K562 treated with DMSO at 1 percent for 4 hours (cell line): ENCODE data around the gene CENPI. TPM values are rescaled to one million over a fixed set of nuclear protein-coding genes. Genes with fewer than 3 reads are reported as not detected.

Experiments used
- total RNA-seq: library from RNA; unstranded; fragments of 300-600 nt; gene quantifications from 2 replicates; pipeline ENCODE4 v1.2.3, GENCODE V29; 2022; ENCODE audit not compliant: insufficient read depth

Gene CENPI
- total RNA-seq = 4.2 and 5.7 TPM in 2 replicates

DNA sequence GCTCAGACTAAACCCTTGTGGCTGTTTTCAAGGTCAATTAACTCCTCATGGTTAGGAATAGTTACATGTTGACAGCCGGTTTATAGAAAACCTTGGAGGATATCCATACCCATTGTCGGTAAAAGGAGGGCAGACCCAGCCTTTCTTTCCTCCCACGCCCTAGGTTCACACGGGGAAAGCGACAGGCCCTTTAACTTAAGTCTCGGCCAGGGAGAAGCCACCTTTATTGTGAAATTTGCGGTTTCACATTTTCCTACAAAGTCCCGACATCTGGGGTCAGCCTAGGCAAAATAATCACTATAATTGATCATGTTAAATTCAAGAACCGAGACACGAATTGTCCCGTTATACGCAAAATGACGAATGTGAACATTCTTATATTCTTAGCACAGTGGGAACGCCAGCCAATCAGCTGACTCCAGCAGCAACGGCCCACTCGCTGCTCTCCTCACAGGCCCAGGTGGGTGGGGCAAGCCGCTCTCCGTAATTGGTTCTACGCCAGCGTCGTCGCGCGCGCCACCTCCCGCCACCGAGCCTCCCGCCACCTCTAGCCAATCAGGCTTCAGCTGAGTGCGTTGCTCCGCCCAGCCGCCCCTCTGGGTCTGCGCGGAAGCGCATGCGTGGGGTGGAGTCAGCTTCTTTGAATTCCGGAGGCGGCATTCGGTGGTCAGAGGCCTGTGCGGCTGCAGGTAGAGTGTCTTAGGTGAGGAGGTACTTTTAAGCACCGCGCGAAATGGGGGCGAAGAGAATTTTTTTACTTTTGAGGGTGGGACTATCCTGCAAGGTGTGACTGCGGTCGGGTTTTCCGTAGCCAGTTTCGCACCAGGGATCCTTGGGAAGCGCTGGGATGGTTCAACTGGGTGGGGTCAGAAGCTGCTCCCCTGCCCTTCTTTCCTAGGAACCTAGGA lies at the start of gene CENPI:
TSS of gene CENPI (plus strand) at position 659 of the 908 bp plus-strand sequence. CDS start 2,867 bp downstream, outside the sequence.

GRCh38 chrX:101051549-101052302 lies 46.3 kb upstream of the CENPI start, which contains the start of gene TRMT2B:
TRMT2B (minus strand) TSS chrX:101052111; CDS start chrX:101042289, 9,822 bp downstream.

DNA sequence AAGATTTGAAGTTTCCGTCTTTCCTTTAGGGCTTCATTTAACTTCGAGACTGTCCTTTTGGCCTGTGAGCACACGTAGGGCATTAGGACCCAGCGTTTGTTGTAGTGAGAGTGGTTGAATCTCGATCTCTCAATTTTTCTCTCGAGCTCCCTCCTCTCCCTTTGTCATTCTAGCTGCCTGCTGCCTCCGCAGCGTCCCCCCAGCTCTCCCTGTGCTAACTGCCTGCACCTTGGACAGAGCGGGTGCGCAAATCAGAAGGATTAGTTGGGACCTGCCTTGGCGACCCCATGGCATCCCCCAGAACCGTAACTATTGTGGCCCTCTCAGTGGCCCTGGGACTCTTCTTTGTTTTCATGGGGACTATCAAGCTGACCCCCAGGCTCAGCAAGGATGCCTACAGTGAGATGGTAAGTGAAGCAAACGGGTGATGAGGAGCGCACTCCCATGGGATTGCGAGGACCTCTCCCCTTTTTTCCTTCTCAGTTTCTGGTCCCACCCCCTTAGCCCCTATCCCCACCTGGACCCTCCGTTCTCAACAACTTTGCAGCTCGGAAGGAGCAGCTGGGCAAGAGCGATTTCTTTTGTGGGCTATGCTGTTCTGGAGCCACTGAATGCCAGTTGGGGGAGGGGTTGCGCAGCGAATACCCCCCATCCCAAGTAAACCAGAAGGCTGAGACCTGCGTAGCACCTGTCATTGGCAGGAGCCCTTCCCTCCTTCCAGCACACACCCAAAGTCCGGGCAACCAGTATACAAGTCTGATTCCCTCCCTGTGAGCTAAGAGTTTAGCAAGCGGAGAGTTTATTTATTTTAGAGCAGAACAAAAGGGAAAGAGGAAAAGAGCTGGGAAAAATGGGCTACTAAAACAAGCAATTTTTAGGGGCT lies 19.0 kb upstream of the CENPI start, which contains the start of gene TMEM35A:
TSS of gene TMEM35A (plus strand) at position 164 of the 883 bp plus-strand sequence. CDS start at position 288, 124 bp downstream.

Other genes starting within 250 kb of the CENPI start
- gene NOX1, start 223.8 kb upstream of the CENPI start, total RNA-seq = not detected in 2 replicates
- not detected in 2 replicates for gene XKRX, start 169.3 kb upstream of the CENPI start, total RNA-seq
- gene ARL13A, start 128.5 kb upstream of the CENPI start, total RNA-seq = not detected in 2 replicates
- 10.7 and 13.6 TPM in 2 replicates for gene TRMT2B, start 46.1 kb upstream of the CENPI start, total RNA-seq
- not detected in 2 replicates for gene TMEM35A, start 19.3 kb upstream of the CENPI start, total RNA-seq
- gene DRP2, start 121.6 kb downstream of the CENPI start, total RNA-seq = 0.57 and 0.82 TPM in 2 replicates
- gene TAF7L, start 193.1 kb downstream of the CENPI start, total RNA-seq = not detected in 2 replicates